ENCODE data around the gene TEAD4.
A peak's percentile ranks its signal among the peaks of the same experiment; 100 is the strongest.

Gene TEAD4

DNA sequence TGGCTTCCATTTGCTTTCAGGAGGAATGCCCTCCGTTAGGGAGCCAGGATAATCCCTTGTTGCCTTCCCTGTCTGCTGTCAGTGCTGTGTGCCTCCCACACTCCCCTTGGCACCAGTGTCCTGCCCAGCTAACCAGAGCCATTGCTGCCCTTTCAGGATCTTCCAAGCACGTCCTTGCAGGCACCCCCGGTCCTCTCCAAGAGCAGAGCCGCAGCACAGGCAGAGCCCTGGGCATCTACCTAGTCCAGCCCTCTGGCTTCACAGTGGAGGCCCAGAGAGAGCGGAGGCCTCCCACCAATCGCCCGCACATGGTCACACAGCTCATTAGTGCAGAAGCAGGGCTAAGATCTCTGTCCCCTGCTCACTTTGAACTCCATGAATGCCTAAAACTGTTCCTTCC is 79.0 kb downstream of the TEAD4 start:
- TF ChIP-seq, protein P1, sequence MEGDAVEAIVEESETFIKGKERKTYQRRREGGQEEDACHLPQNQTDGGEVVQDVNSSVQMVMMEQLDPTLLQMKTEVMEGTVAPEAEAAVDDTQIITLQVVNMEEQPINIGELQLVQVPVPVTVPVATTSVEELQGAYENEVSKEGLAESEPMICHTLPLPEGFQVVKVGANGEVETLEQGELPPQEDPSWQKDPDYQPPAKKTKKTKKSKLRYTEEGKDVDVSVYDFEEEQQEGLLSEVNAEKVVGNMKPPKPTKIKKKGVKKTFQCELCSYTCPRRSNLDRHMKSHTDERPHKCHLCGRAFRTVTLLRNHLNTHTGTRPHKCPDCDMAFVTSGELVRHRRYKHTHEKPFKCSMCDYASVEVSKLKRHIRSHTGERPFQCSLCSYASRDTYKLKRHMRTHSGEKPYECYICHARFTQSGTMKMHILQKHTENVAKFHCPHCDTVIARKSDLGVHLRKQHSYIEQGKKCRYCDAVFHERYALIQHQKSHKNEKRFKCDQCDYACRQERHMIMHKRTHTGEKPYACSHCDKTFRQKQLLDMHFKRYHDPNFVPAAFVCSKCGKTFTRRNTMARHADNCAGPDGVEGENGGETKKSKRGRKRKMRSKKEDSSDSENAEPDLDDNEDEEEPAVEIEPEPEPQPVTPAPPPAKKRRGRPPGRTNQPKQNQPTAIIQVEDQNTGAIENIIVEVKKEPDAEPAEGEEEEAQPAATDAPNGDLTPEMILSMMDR (conservative IDR thresholded peaks at IDR 0.05; ENCODE audit: control insufficient read depth, insufficient read depth, low read depth, low read length): no peak
- H3K4me3 ChIP-seq (ENCODE audit: control insufficient read depth, low read depth, low read length): no peak overlapping the region
- no peak for DNase-seq (ENCODE audit: low read depth)

GRCh38 chr12:3038926-3039510 is 79.8 kb downstream of the TEAD4 start:
- no peak for DNase-seq (ENCODE audit: low read depth)
- TF ChIP-seq, protein P1 (conservative IDR thresholded peaks at IDR 0.05; ENCODE audit: control insufficient read depth, insufficient read depth, low read depth, low read length): no peak
- no peak overlapping the region for H3K4me3 ChIP-seq (ENCODE audit: control insufficient read depth, low read depth, low read length)

GRCh38 chr12:3040026-3040656 is 80.9 kb downstream of the TEAD4 start:
- TF ChIP-seq, protein P1 (conservative IDR thresholded peaks at IDR 0.05; ENCODE audit: control insufficient read depth, insufficient read depth, low read depth, low read length): no peak
- no peak overlapping the region for H3K4me3 ChIP-seq (ENCODE audit: control insufficient read depth, low read depth, low read length)
- DNase-seq (ENCODE audit: low read depth): no peak

DNA sequence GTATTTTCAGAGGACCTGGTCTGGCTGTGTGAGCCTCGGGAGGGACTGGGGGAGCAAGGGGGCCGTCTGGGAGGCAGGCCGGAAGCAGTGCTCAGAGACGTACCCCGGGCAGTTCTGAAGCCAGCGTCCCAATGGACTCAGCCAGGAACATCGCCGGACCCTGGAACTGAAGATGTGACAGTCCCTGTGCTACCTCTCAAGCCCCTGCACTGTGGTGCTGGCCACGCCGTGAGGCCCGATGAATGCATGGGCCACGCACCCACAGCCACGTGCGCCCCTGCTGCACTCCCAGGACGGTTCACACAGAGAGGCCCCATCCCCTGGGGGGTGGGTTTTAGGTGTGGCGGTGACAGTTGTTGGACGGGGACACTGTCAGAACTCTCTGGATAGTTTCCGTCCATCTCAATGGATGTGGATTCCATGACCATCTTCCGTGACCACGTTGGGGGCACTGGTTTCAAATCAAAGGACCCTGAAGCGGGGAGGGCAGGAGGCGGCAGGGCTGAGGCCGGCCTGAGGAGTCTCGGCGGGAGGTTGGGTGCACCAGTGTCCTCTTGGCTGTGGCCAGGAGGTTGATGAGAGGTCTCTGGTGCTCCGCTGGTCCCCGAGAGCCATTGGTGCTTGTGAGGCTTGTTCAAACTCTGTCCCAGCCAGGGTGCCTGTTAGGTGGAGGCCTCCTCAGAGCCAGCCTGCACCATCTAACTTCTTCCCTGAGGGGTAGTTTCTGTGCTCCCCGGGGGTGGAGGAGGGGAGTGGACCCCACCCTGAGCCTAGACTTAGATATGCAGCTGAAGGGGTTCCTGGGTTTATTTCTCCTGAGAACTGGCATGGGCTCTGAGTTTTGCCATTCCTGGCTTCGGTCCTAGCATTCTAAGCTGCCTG is 81.7 kb downstream of the TEAD4 start:
- H3K4me3 ChIP-seq (ENCODE audit: control insufficient read depth, low read depth, low read length): no peak overlapping the region
- DNase-seq (ENCODE audit: low read depth): no peak
- TF ChIP-seq, protein P1 (conservative IDR thresholded peaks at IDR 0.05; ENCODE audit: control insufficient read depth, insufficient read depth, low read depth, low read length): no peak

GRCh38 chr12:3041558-3042164 is 82.5 kb downstream of the TEAD4 start:
- H3K4me3 ChIP-seq (ENCODE audit: control insufficient read depth, low read depth, low read length): no peak overlapping the region
- DNase-seq (ENCODE audit: low read depth): peak; percentile 77
- TF ChIP-seq, protein P1 (conservative IDR thresholded peaks at IDR 0.05; ENCODE audit: control insufficient read depth, insufficient read depth, low read depth, low read length): peak; percentile 96

DNA sequence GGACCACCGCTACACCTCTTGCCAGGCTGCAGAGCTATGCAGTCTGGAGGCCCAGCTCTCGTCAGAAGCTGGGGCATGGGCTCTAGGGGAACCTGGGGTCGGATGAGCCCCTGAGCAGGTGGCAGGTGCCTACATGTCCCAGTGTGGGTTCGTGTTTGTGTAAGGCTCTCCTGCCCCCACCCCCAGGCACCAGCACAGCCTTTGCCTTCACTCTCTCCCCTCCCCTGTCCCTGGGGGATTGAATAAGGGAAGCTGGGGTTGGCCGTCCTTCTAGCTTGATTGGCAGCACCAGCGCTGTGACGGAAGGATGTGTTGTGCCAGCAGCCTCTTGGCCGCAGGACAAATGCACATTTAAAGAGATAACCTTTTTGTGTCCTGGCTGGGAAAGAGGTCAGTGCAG is 83.2 kb downstream of the TEAD4 start:
- TF ChIP-seq, protein P1 (conservative IDR thresholded peaks at IDR 0.05; ENCODE audit: control insufficient read depth, insufficient read depth, low read depth, low read length): no peak
- DNase-seq (ENCODE audit: low read depth): no peak
- H3K4me3 ChIP-seq (ENCODE audit: control insufficient read depth, low read depth, low read length): no peak overlapping the region
